Ascending aorta (tissue), 2 donors: ENCODE data around the gene ZNF277. TPM values are rescaled to one million over a fixed set of nuclear protein-coding genes. Genes with fewer than 3 reads are reported as not detected.

Experiments used
- DNase-seq, 2 donors: peaks; one replicate each; pipeline ENCODE4 v3.0.0-alpha.2; 2019; ENCODE audit warnings: low spot score in 2 of 2
- H3K27ac ChIP-seq, 2 donors: fragments of 200-600 bp; sonication (generic); one replicate each; pipeline ENCODE4 v1.5.1; 2016 to 2017; ENCODE audit warnings: mild to moderate bottlenecking in 1 of 2
- H3K27me3 ChIP-seq: fragments of 200-600 bp; sonication (generic); one replicate; pipeline ENCODE4 v1.5.1; 2017
- H3K36me3 ChIP-seq, 2 donors: fragments of 200-600 bp; sonication (generic); one replicate each; pipeline ENCODE4 v1.5.1; 2016
- H3K4me1 ChIP-seq, 2 donors: fragments of 200-600 bp; sonication (generic); one replicate each; pipeline ENCODE4 v1.5.1; 2016 to 2017; ENCODE audit warnings: mild to moderate bottlenecking in 1 of 2
- H3K4me3 ChIP-seq, 2 donors: fragments of 200-600 bp; sonication (generic); one replicate each; pipeline ENCODE4 v1.5.1; 2016 to 2017; ENCODE audit warnings: mild to moderate bottlenecking in 1 of 2
- H3K9me3 ChIP-seq, 2 donors: fragments of 200-600 bp; sonication (generic); one replicate each; pipeline ENCODE4 v1.5.1; 2016
- intact Hi-C: fragments of 100-400 bp; cut with DNase I; formaldehyde crosslinking; loops from one replicate; pipeline ENCODE4 v1.15.1; 2023
- total RNA-seq: library from RNA; depleted of rRNA; stranded (reverse); fragments of >200 nt; gene quantifications from one replicate; pipeline ENCODE4 v1.1.0, GENCODE V29; 2016
- TF ChIP-seq, protein P1 (sequence below), 3 experiments: fragments of 200-600 bp in 2 of 3; fragments of 450-650 bp in 1 of 3; sonication (generic) in 2 of 3; IDR thresholded peaks; one replicate each; pipeline ENCODE4 v1.5.1; 2016 to 2019; ENCODE audit warnings: antibody characterized with exemption in 3 of 3, mild to moderate bottlenecking in 1 of 3, moderate library complexity in 1 of 3

ZNF277 gene
- total RNA-seq, 1 donor from 2014 or later, result 0.43 TPM

- Histone ChIP-seq H3K27me3 (no peaks in the 10 kb centered on the region), H3K9me3 (no peaks in the 10 kb centered on the region), H3K4me1 (peaks cover 0 to 6% of the 10 kb centered on the region in 2 donors), H3K4me3 (no peak overlapping the region), H3K36me3 (no peaks in the 10 kb centered on the region), H3K27ac (no peak overlapping the region)
- intact Hi-C loops, result no loop called here
- DNase-seq, result no peak
- TF ChIP-seq, protein P1, sequence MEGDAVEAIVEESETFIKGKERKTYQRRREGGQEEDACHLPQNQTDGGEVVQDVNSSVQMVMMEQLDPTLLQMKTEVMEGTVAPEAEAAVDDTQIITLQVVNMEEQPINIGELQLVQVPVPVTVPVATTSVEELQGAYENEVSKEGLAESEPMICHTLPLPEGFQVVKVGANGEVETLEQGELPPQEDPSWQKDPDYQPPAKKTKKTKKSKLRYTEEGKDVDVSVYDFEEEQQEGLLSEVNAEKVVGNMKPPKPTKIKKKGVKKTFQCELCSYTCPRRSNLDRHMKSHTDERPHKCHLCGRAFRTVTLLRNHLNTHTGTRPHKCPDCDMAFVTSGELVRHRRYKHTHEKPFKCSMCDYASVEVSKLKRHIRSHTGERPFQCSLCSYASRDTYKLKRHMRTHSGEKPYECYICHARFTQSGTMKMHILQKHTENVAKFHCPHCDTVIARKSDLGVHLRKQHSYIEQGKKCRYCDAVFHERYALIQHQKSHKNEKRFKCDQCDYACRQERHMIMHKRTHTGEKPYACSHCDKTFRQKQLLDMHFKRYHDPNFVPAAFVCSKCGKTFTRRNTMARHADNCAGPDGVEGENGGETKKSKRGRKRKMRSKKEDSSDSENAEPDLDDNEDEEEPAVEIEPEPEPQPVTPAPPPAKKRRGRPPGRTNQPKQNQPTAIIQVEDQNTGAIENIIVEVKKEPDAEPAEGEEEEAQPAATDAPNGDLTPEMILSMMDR (IDR thresholded peaks at IDR 0.05), result no peak
These were observed 29.6 kb upstream of the ZNF277 start for GRCh38 chr7:112176693-112177415.

GRCh38 chr7:112180223-112180622 is 26.3 kb upstream of the ZNF277 start:
- TF ChIP-seq, protein P1 (IDR thresholded peaks at IDR 0.05), result no peak
- Histone ChIP-seq H3K27ac (no peak overlapping the region), H3K4me3 (peak overlapping the region in 1 of 2 donors; percentile 45), H3K27me3 (no peaks in the 10 kb centered on the region), H3K9me3 (no peaks in the 10 kb centered on the region), H3K4me1 (peaks cover 0 to 8% of the 10 kb centered on the region in 2 donors), H3K36me3 (no peaks in the 10 kb centered on the region)
- intact Hi-C loops, result no loop called here
- no peak for DNase-seq

- Histone ChIP-seq H3K36me3 (no peaks in the 10 kb centered on the region), H3K27me3 (no peaks in the 10 kb centered on the region), H3K4me3 (no peak overlapping the region), H3K9me3 (no peaks in the 10 kb centered on the region), H3K4me1 (peaks cover 0 to 13% of the 10 kb centered on the region in 2 donors), H3K27ac (no peak overlapping the region)
- intact Hi-C loops, result no loop called here
- DNase-seq, result no peak
- TF ChIP-seq, protein P1 (IDR thresholded peaks at IDR 0.05), result no peak
These were observed 23.7 kb upstream of the ZNF277 start for GRCh38 chr7:112182749-112183148.

- Histone ChIP-seq H3K27ac (no peak overlapping the region), H3K27me3 (no peaks in the 10 kb centered on the region), H3K9me3 (no peaks in the 10 kb centered on the region), H3K36me3 (no peaks in the 10 kb centered on the region), H3K4me1 (peaks cover 0 to 13% of the 10 kb centered on the region in 2 donors), H3K4me3 (no peak overlapping the region)
- intact Hi-C loops, result no loop called here
- DNase-seq, result no peak
- TF ChIP-seq, protein P1 (IDR thresholded peaks at IDR 0.05), result no peak
These were observed 23.2 kb upstream of the ZNF277 start for GRCh38 chr7:112183266-112183665.

DNA sequence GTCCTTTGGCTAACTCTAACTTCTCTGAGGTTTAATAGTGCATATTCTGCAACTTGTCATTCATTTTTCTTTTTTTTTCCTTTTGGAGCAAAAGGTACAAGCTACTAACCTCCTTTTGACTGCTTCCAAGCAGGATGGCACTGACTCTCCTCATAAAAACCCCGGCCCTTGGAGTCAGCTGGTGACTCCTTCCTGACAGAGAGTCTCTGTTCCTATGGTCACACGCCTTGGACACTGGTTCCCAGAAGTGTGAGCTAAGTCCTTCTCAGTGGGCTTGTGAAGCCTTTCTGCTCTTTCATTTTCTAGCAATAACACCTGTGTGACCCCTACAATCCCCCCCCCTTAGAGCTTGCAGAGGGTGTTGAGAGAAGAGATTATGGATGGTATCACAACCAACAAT is 22.0 kb upstream of the ZNF277 start:
- intact Hi-C loops, result no loop called here
- TF ChIP-seq, protein P1 (IDR thresholded peaks at IDR 0.05), result no peak
- H3K27ac ChIP-seq, result no peak overlapping the region
- H3K36me3 ChIP-seq, result no peaks in the 10 kb centered on the region
- no peak overlapping the region for H3K4me3 ChIP-seq
- no peaks in the 10 kb centered on the region for H3K9me3 ChIP-seq
- DNase-seq, result no peak
- H3K27me3 ChIP-seq, result no peaks in the 10 kb centered on the region
- H3K4me1 ChIP-seq, result peaks cover 0 to 13% of the 10 kb centered on the region in 2 donors
